HEK293T (cell line): ENCODE measurements around the gene CCDC136.

ENCODE experiments used
- BHLHE40 ChIP-seq: fragments of 450-650 bp; IDR thresholded peaks from 2 replicates; pipeline ENCODE4 v1.6.1; 2016; ENCODE audit warnings: mild to moderate bottlenecking, moderate library complexity, borderline replicate concordance
- ELF4 ChIP-seq: fragments of 450-650 bp; IDR thresholded peaks from 2 replicates; pipeline ENCODE4 v1.6.1; 2017; ENCODE audit warnings: antibody characterized with exemption
- FOXA1 ChIP-seq: fragments of 450-650 bp; IDR thresholded peaks from 2 replicates; pipeline ENCODE4 v1.6.1; 2016; ENCODE audit warnings: mild to moderate bottlenecking
- FOXM1 ChIP-seq: fragments of 450-650 bp; IDR thresholded peaks from 2 replicates; pipeline ENCODE4 v1.6.1; 2017; ENCODE audit warnings: mild to moderate bottlenecking, borderline replicate concordance
- NFRKB ChIP-seq: fragments of 450-650 bp; IDR thresholded peaks from 2 replicates; pipeline ENCODE4 v1.6.1; 2016; ENCODE audit warnings: mild to moderate bottlenecking, moderate library complexity
- SP1 ChIP-seq: fragments of 450-650 bp; IDR thresholded peaks from 2 replicates; pipeline ENCODE4 v1.6.1; 2017
- TARDBP ChIP-seq: fragments of 450-650 bp; IDR thresholded peaks from 2 replicates; pipeline ENCODE4 v1.6.1; 2016
- ZNF384 ChIP-seq: fragments of 450-650 bp; IDR thresholded peaks from 2 replicates; pipeline ENCODE4 v1.6.1; 2016

DNA sequence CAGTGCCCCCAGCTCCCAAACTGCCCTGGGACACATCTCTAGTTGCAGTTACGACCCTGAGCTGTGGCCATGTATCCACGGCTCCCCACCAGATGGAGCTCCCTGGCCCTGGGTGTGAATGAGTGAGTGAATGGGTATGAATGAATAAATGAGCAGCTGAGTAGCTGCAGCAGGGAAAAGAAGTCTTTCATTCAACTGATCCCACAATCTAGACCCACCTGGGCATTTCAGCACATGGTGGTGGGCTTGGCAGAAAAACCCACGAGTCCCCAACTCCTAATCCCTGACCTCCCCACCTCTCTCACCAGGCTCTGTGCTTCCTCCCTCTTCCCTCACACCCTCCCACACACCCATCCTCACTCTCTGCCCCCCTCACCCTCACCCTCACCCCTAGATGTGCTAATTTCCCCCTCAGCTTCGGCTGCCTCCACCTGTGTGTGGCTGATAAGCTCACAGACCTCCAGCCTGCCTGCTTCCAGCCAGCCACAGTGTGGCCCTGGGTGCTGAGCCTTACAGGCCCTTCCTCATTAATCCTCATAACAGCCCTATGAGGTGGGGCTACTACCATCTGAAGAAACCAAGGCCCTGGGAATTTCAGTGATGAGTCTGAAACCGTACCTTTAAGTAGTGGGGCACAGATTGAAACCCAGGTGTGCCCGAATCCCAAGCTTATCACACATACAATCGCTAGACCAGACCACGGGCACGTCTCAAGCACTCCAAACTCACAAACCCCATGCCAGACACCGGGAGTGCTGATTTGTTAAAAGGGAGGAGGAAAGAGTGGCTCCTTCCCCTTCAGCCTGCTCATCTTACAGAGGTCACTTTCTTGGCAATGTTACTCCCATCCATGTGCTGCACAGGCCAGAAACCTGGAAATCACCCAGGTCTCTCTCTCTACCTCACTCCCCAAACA is 68.6 kb downstream of the CCDC136 start:
- TF ChIP-seq ZNF384, result no peak
- TF ChIP-seq TARDBP, result no peak
- no peak for TF ChIP-seq SP1
- TF ChIP-seq ELF4, result no peak
- no peak for TF ChIP-seq FOXM1
- no peak for TF ChIP-seq FOXA1
- TF ChIP-seq NFRKB, result no peak
- TF ChIP-seq BHLHE40, result no peak
